Glutamatergic neuron (in vitro differentiated cells): ENCODE data around the gene ADAMTS20. TPM values are rescaled to one million over a fixed set of nuclear protein-coding genes. Genes with fewer than 3 reads are reported as not detected.

ENCODE experiments used
- DNase-seq: peaks from one replicate; pipeline ENCODE4 v3.0.0; 2022
- H3K27ac Mint-ChIP-seq: one replicate; pipeline ENCODE4 v1.8.0; 2020; ENCODE audit warnings: mild to moderate bottlenecking, mixed read lengths, inconsistent platforms; ENCODE audit not compliant: unreplicated experiment
- H3K27me3 Mint-ChIP-seq: one replicate; pipeline ENCODE4 v1.8.0; 2020; ENCODE audit warnings: mild to moderate bottlenecking, moderate library complexity, mixed read lengths, inconsistent platforms; ENCODE audit not compliant: unreplicated experiment
- H3K36me3 Mint-ChIP-seq: one replicate; pipeline ENCODE4 v1.8.0; 2020; ENCODE audit warnings: mild to moderate bottlenecking, mixed read lengths, inconsistent platforms; ENCODE audit not compliant: unreplicated experiment
- H3K4me1 Mint-ChIP-seq: one replicate; pipeline ENCODE4 v1.8.0; 2020; ENCODE audit warnings: mild to moderate bottlenecking, low read depth, mixed read lengths, inconsistent platforms; ENCODE audit not compliant: unreplicated experiment
- H3K4me3 Mint-ChIP-seq: one replicate; pipeline ENCODE4 v1.8.0; 2020; ENCODE audit warnings: mild to moderate bottlenecking, mixed read lengths, inconsistent platforms; ENCODE audit not compliant: unreplicated experiment
- H3K9me3 Mint-ChIP-seq: one replicate; pipeline ENCODE4 v1.8.0; 2020; ENCODE audit warnings: mild to moderate bottlenecking, moderate library complexity, mixed read lengths, inconsistent platforms; ENCODE audit not compliant: unreplicated experiment
- total RNA-seq: library from RNA; stranded (reverse); fragmentation: NEBNext Ultra II Directional; extraction: Animal tissue kit (Norgen Biotek cat#: 25700); gene quantifications from one replicate; pipeline ENCODE4 v1.2.1, GENCODE V29; 2021; ENCODE audit not compliant: unreplicated experiment
- TF ChIP-seq, protein P1 (sequence below): fragments of 200-600 bp; sonication (generic); IDR thresholded peaks from one replicate; pipeline ENCODE4 v1.5.0; 2021; ENCODE audit not compliant: partially characterized antibody, unreplicated experiment

Gene ADAMTS20
- total RNA-seq, 1 donor from 2014 or later: 7.0 TPM

DNA sequence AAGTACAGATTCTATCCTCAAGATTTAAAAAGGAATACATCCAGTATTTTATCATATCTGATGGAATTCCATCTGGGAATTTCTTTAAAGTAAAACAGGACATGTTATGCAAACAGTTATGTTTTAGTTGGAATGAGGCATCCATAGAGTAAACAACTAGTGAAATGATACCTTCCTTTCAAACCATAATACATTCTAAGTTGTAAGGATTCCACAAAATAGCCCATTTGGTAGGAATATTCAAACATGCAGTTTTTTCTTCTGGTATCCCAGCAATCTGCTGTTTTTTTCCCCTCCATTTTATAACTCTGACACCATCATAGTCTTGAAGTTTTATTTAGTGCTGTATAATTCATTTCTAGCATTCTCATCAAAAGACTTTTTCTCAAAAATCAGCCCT, 149.6 kb downstream of the ADAMTS20 start:
- Mint-ChIP-seq H3K4me1 (no peaks in the 10 kb centered on the region), H3K4me3 (no peak overlapping the region), H3K27me3 (no peaks in the 10 kb centered on the region), H3K9me3 (no peaks in the 10 kb centered on the region), H3K36me3 (no peaks in the 10 kb centered on the region), H3K27ac (no peak overlapping the region)
- TF ChIP-seq, protein P1, sequence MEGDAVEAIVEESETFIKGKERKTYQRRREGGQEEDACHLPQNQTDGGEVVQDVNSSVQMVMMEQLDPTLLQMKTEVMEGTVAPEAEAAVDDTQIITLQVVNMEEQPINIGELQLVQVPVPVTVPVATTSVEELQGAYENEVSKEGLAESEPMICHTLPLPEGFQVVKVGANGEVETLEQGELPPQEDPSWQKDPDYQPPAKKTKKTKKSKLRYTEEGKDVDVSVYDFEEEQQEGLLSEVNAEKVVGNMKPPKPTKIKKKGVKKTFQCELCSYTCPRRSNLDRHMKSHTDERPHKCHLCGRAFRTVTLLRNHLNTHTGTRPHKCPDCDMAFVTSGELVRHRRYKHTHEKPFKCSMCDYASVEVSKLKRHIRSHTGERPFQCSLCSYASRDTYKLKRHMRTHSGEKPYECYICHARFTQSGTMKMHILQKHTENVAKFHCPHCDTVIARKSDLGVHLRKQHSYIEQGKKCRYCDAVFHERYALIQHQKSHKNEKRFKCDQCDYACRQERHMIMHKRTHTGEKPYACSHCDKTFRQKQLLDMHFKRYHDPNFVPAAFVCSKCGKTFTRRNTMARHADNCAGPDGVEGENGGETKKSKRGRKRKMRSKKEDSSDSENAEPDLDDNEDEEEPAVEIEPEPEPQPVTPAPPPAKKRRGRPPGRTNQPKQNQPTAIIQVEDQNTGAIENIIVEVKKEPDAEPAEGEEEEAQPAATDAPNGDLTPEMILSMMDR: no peak
- no peak for DNase-seq

DNA sequence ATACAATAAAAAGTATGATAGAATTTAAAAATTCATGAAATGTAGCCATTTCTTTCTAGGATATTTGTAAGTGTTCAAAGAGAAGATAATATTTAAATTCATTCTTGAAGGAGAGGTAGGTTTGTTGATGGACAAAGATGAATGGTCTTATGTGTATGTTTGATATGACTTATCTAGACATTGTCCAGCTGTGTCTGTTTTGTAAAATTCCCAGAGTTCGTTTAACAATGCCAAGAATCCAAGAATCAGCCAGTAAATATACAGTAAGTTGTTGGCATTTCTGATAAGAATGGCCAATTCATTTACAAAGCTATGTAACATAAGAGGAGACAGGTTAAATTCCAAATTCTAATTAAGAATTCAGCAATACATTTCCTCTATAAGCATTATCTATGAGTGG, 150.9 kb downstream of the ADAMTS20 start:
- TF ChIP-seq, protein P1: no peak
- Mint-ChIP-seq H3K36me3 (no peaks in the 10 kb centered on the region), H3K9me3 (no peaks in the 10 kb centered on the region), H3K4me3 (no peak overlapping the region), H3K27me3 (no peaks in the 10 kb centered on the region), H3K27ac (no peak overlapping the region), H3K4me1 (no peaks in the 10 kb centered on the region)
- no peak for DNase-seq

DNA sequence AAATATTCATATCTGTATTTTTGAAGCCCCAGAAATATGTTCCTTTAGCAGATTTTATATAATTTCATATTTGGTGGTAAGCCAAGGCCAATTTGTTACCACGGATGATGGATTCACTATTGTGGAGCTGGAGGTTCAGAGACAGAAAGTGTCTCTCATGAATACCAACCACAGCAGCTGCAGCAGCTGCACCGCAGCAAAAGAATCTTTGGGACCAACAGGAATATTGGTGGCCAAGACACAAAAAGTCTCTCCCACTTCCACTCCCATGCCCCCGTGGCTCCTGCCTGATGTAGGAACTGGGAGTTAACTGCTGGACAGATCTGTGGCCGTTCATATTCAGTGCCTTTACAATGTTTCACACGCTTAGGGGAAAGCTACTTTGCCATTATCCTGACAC, 155.3 kb downstream of the ADAMTS20 start:
- no peaks in the 10 kb centered on the region for H3K4me1 Mint-ChIP-seq
- no peak overlapping the region for H3K27ac Mint-ChIP-seq
- no peak overlapping the region for H3K4me3 Mint-ChIP-seq
- TF ChIP-seq, protein P1: no peak
- no peaks in the 10 kb centered on the region for H3K36me3 Mint-ChIP-seq
- H3K9me3 Mint-ChIP-seq: no peaks in the 10 kb centered on the region
- H3K27me3 Mint-ChIP-seq: no peaks in the 10 kb centered on the region
- no peak for DNase-seq

DNA sequence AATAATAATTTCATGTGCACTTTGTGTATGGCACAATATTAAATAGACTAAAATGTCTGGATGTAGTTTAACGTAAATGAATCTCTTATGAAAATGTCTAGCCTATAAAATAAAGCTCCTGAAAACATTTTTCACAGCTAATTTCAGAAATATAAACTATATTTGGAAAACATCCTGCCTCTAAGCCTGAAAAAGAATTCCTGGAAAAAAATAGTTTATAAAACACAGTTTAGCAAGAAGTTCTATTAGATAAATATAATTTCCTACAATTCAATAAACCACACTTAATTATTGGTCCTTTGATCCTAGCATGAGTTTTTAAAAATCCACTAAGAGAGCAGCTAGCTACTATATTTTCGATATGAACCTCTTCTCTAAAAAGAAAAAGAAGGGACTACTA, 159.9 kb downstream of the ADAMTS20 start:
- H3K4me3 Mint-ChIP-seq: no peak overlapping the region
- TF ChIP-seq, protein P1: no peak
- H3K9me3 Mint-ChIP-seq: peaks cover 1% of the 10 kb centered on the region
- H3K27me3 Mint-ChIP-seq: no peaks in the 10 kb centered on the region
- H3K36me3 Mint-ChIP-seq: no peaks in the 10 kb centered on the region
- no peak overlapping the region for H3K27ac Mint-ChIP-seq
- no peaks in the 10 kb centered on the region for H3K4me1 Mint-ChIP-seq
- DNase-seq: no peak

DNA sequence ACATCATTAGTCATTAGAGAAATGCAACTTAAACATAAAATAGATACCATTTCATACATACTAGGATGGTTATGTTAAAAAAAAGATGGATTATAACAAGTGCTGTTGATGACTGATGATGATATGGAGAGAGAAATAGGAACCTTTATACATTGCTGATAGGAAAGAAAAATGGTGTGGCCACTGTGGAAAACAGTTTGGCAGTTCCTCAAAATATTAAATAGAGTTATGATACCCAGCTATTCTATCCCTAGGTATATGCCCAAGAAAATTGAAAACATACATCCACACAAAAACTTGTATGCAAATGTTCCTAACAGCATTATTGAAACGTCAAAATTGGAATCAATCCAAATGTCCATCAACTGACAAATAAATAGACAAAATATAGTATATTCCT, 170.1 kb downstream of the ADAMTS20 start:
- DNase-seq: no peak
- Mint-ChIP-seq H3K4me3 (no peak overlapping the region), H3K27ac (no peak overlapping the region), H3K9me3 (peaks cover 2% of the 10 kb centered on the region), H3K4me1 (no peaks in the 10 kb centered on the region), H3K36me3 (peaks cover 9% of the 10 kb centered on the region), H3K27me3 (peaks cover 2% of the 10 kb centered on the region)
- TF ChIP-seq, protein P1: no peak
